ENCODE results near the gene P3H2.

P3H2 gene

GRCh38 chr3:190013943-190014924 lies 106.5 kb downstream of the P3H2 start:
- DNase-seq: no peak

DNA sequence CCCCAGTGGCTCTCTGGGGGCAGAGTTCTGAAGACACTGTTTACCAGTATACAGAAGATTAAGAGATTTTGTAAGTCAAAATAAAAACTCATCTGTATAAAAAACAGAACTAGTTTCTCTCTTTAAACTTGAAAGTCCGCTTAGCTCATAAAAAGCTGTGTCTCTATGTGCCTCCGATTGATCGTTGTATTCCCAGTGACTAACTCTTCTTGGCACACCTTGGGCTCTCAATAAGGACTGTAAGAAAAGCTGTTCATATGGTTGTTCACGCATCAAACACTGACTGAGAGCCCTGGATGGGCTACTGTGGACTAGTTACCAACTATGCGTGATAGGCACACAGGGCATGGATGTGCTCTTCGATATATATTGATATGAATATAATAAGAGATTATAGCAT lies 107.9 kb downstream of the P3H2 start:
- DNase-seq: no peak

- no peak for DNase-seq
These were observed 108.3 kb downstream of the P3H2 start for GRCh38 chr3:190012314-190012782.

GRCh38 chr3:190010486-190010885 lies 110.2 kb downstream of the P3H2 start:
- no peak for DNase-seq

DNA sequence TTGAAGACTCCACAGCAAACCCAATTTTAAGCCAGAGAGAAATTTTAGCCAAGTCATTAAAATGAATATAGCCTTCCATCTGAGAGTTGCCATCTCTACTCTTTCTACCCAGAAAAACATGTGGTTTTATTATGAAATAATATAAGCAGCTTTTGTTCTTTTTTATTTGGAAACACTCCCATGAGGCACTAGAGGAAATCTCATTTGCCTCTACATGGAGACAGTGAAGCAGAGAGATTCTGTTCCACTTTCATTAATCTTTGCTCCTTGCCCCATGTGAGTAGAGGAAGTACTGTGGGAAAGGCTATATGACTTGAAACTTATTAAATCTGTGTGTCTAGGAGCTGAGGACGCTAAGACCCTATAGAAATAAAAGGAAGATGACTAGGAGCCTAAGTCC lies 111.1 kb downstream of the P3H2 start:
- DNase-seq: no peak

- no peak for DNase-seq
These were observed 112.3 kb downstream of the P3H2 start for GRCh38 chr3:190008432-190008831.

DNA sequence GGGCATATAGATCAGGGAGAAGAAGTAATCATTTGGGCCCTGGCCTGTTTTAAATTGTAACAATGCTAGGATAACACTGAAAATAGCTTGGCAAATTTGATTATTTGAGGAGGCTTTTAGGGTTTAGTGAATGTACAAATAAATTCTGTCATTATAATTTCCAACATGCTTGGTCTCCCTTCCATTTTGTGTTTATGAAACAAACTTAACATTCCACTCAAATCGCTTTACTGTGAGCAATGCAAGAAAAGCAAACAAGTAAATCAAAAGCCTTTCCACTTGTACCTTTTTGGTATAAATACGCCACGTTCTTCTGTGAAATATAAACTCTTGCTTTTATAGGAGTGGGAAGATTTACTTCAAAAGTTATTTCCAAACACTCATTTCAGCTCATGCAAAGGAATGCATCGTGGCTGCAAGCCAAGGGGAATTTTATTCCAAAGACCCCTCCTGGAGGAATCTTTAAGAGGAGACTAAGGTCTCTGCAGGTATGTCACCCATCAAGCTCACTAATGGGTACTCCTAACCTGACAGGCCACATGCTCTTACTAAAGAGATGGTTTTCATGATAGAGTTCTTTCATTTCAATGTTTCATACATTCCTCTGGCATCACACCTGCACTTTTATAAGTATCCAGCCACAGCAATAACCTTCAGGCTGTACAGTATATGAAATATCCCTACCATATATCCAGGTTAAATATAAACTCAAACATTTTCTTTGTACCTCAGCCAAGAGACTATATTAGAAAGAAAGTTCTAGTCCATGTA lies 115.2 kb downstream of the P3H2 start:
- no peak for DNase-seq

DNA sequence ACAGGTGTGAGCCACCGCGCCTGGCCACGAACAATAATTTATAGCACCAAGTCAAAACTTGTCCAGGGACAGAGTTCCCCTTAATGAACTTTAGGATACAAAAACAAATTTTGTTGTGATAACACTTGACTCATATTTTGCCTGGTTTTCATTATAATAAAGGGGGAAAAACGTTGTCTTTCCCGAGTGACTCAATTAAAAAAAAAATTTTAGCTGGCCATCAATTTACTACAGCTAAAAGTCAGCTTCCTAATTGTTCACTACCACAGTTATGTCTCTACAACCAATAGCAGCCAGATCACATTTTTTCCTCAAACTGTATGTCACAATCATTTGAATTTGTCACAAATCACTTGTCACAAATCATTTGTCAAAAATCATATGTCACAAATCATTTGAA lies 116.0 kb downstream of the P3H2 start:
- no peak for DNase-seq

- no peak for DNase-seq
These were observed 117.0 kb downstream of the P3H2 start for GRCh38 chr3:190003681-190004123.

GRCh38 chr3:190003068-190003467 lies 117.6 kb downstream of the P3H2 start:
- no peak for DNase-seq

GRCh38 chr3:190001426-190001825 lies 119.3 kb downstream of the P3H2 start:
- no peak for DNase-seq

GRCh38 chr3:190000861-190001196 lies 119.9 kb downstream of the P3H2 start:
- DNase-seq: no peak

DNA sequence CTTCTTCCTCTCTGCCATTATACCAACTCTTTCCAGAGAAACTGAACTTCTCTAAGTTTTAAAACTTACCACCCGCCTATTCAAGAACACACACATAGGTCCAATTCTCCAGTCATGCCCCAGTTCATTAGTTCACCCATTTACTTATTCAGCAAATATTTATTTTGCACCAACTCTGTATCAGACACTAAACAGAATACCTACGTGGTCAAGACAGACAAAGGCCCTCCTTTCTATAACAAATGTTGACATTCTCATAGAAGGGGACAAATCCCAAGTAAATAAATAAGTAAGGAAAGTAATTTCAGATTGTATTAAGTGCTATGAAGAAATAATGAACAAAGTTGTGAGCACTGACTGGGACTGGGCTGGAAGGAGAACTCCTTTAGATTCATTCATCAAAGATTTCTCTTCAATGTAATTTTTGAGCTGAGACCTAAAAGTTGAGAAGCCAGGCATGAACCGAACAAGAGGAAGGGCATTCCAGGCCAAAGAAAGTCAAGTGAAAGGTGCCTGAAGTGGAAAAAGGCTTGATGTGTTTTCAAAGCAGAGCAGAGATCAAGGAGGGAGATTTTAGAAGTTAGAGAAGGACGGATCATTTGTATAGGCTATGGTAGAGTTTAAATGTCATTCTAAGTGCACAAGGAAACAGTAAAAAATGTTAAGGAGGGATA lies 120.4 kb downstream of the P3H2 start:
- DNase-seq: no peak

GRCh38 chr3:189999718-190000117 lies 121.0 kb downstream of the P3H2 start:
- DNase-seq: no peak

- DNase-seq: no peak
These were observed 125.6 kb downstream of the P3H2 start for GRCh38 chr3:189995129-189995528.

- no peak for DNase-seq
These were observed 129.9 kb downstream of the P3H2 start for GRCh38 chr3:189990826-189991225.

DNA sequence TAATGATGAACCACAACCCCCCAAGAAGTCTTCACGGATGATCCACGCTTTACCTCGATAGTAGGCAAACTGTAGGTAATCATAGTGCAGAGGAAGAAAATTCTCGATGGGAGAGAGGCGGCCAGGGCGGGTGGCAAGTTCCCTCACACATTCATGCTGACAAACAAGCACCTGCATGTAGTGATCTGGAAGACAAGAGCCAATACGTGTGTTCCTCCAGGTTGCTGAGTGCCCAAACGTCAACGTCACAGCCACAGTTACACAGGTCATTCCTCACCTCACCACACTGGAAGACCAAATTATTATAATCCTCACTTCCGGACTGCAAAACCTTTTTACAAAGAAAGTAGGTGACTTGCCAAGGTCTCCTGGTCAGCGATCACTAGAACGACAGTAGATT lies 131.8 kb downstream of the P3H2 start:
- no peak for DNase-seq

DNA sequence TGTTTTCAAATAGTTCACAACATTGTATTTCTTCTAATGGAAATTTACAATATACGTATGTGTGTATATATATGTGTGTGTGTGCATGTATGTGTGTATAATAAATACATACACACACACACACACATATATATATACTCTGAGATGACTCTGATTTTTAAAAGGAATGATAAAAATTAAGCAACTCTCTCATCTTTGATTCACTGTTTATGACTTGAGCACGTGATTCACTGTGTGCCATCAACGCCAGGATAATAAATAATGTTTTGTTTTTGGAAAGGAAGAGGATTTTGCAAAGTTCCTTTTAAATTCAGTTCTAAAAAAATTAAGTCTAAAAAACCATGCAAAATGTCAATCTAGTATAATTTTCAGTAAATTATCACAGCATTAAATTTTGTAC lies 132.4 kb downstream of the P3H2 start:
- no peak for DNase-seq

DNA sequence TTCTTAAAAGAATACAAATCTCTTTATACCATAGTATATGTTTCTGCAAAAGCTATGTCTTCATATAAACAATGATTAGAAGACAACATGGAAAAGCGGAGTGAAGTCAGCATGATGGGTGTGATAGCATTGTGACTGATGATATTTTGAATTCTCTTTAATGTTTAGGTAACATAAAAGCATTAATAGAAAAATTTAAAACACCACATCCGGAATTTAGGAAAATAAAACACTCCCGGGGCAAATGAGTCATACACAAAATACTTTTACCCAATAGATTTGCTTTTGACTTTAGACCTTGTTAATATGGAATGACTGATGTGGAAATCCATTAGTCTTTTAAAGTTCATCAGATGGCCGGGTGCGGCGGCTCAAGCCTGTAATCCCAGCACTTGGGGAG lies 134.7 kb downstream of the P3H2 start:
- no peak for DNase-seq

- DNase-seq: no peak
These were observed 137.1 kb downstream of the P3H2 start for GRCh38 chr3:189983612-189984011.

DNA sequence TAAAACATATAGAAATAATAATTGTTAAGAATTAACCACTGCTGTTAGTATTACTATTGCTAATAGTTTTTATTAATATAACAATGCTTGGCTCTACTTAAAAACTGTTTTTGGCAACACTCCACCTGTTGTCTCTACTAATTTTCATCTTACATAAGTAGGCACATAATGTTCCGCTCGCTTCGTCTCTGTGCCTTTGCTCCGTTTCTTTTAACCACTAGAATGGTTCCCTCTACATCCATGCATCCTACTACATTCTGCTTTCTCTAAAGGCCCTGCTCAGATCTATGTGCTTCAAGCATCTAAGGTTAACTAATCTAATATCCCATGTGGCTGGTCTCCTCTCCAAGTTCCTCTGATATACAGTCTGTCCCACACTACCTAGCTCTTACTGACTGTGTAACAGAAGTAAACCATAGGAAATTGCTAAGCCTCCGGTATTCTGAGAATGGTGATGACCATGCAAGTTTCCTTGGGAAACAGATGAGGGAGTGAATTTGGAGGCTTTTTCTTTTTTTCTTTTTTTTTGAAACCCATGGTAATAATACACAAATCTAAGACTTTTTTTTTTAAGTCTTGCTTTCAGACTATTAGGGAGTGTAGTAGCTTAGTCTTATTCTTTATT lies 138.3 kb downstream of the P3H2 start:
- no peak for DNase-seq

- no peak for DNase-seq
These were observed 139.0 kb downstream of the P3H2 start for GRCh38 chr3:189981668-189982067.

GRCh38 chr3:189978753-189979152 lies 141.9 kb downstream of the P3H2 start:
- DNase-seq: no peak
